Tibial nerve (tissue), 4 donors: ENCODE results near the gene ANKMY1. TPM values are rescaled to one million over a fixed set of nuclear protein-coding genes. Genes with fewer than 3 reads are reported as not detected.
A peak's percentile ranks its signal among the peaks of the same experiment; 100 is the strongest.

Source experiments
- DNase-seq, 2 donors: peaks; one replicate each; pipeline ENCODE4 v3.0.0-alpha.2; 2019; ENCODE audit warnings: low spot score in 2 of 2
- H3K27ac ChIP-seq, 4 donors: fragments of 200-600 bp; sonication (generic) in 3 of 4; one replicate each; pipeline ENCODE4 v1.5.1; 2017 to 2019; ENCODE audit warnings: mild to moderate bottlenecking in 1 of 4
- H3K27me3 ChIP-seq, 2 donors: fragments of 200-600 bp; sonication (generic) in 1 of 2; one replicate each; pipeline versions ENCODE4 v1.5.1 to v1.6.0; 2017 to 2019
- H3K36me3 ChIP-seq, 3 donors: fragments of 200-600 bp; sonication (generic); one replicate each; pipeline ENCODE4 v1.5.1; 2018 to 2019
- H3K4me1 ChIP-seq, 4 donors: fragments of 200-600 bp; sonication (generic) in 3 of 4; one replicate each; pipeline ENCODE4 v1.5.1; 2017 to 2019
- H3K4me3 ChIP-seq, 4 donors: fragments of 200-600 bp; sonication (generic) in 3 of 4; one replicate each; pipeline ENCODE4 v1.5.1; 2017 to 2019; ENCODE audit warnings: mild to moderate bottlenecking in 1 of 4, moderate library complexity in 1 of 4
- H3K9me3 ChIP-seq, 4 donors: fragments of 200-600 bp; sonication (generic) in 3 of 4; one replicate each; pipeline ENCODE4 v1.5.1; 2017 to 2019
- EP300 ChIP-seq, 2 donors: sonication (generic); formaldehyde crosslinking; IDR thresholded peaks; one replicate each; pipeline ENCODE4 v1.6.1; 2017; ENCODE audit warnings: antibody characterized with exemption in 2 of 2, mild to moderate bottlenecking in 1 of 2
- POLR2A ChIP-seq, 2 donors: fragments of 450-650 bp; IDR thresholded peaks; one replicate each; pipeline ENCODE4 v1.6.1; 2017; ENCODE audit warnings: antibody characterized with exemption in 2 of 2, mild to moderate bottlenecking in 2 of 2, moderate library complexity in 2 of 2
- WGBS, 2 donors: methylation state at CpG; one replicate each; pipeline ENCODE4 v1.1.5; 2018; 5-methylcytosine and 5-hydroxymethylcytosine counted together
- small RNA-seq: library from RNA; depleted of rRNA; stranded (forward); fragments of <200 nt; gene quantifications from one replicate; pipeline ENCODE3, GENCODE V24; 2016
- total RNA-seq, 4 donors: library from RNA; depleted of rRNA; stranded (reverse); fragments of >200 nt; gene quantifications; one replicate each; pipeline ENCODE4 v1.1.0, GENCODE V29; 2016
- TF ChIP-seq, protein P1 (sequence below), 5 experiments: fragments of 200-600 bp in 3 of 5; fragments of 450-650 bp in 2 of 5; sonication (generic) in 3 of 5; IDR thresholded peaks; one replicate each; pipeline ENCODE4 v1.5.1; 2016 to 2019; ENCODE audit warnings: antibody characterized with exemption in 5 of 5, mild to moderate bottlenecking in 3 of 5, moderate library complexity in 2 of 5

Gene ANKMY1
- total RNA-seq, 4 donors from 2014 or later, result 14.2 to 24.0 (median 21.4) TPM

DNA sequence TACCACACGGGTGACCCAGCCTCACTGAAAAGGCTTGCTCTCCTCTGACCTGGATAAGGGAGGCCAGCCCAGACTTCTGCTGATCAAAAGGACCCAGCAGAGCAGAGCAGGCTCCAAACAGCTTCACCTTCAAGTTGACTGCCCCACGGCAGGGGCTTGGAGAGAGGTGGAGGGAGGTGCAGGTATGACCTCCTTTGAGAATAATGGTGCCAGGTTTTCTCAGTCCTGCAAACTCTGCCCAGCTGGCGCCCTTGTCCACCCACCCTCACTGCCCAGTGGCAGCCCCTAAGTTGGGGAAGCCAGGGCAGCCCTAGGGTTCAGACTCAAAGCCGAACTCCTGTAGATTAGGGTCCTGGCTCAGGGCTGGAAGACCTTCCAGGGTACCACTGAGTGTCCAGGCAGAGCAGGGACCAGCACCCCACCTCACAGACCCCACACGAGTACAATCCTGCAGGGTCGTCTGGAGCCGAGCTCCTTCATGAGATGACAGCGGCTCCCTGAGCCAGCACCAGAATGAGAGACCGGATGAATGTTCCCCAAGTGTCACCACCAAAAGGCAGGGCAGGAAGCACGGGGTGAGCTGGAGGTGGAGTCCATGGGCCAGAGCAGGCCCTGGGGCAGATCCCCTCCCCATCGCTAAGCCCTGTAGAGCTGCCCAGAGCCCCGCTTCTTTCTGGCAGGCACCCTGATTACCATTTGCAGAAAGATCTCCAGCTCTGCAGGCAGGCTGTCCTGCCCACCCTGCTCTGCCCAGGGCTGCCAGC, 125.9 kb downstream of the ANKMY1 start:
- Histone ChIP-seq H3K27me3 (no peaks in the 10 kb centered on the region), H3K9me3 (no peaks in the 10 kb centered on the region), H3K36me3 (no peaks in the 10 kb centered on the region), H3K4me3 (no peak overlapping the region), H3K27ac (peak overlapping the region in 1 of 4 donors; percentile 17), H3K4me1 (peaks cover 0 to 31% (median 11%) of the 10 kb centered on the region in 4 donors)
- WGBS, 2 donors, result 77 to 78% methylated on average over 9 to 11 of the region's 12 CpGs
- DNase-seq, result peak in 1 of 2 donors; percentile 10
- TF ChIP-seq EP300 (IDR thresholded peaks at IDR 0.05), result no peak
- TF ChIP-seq, protein P1, sequence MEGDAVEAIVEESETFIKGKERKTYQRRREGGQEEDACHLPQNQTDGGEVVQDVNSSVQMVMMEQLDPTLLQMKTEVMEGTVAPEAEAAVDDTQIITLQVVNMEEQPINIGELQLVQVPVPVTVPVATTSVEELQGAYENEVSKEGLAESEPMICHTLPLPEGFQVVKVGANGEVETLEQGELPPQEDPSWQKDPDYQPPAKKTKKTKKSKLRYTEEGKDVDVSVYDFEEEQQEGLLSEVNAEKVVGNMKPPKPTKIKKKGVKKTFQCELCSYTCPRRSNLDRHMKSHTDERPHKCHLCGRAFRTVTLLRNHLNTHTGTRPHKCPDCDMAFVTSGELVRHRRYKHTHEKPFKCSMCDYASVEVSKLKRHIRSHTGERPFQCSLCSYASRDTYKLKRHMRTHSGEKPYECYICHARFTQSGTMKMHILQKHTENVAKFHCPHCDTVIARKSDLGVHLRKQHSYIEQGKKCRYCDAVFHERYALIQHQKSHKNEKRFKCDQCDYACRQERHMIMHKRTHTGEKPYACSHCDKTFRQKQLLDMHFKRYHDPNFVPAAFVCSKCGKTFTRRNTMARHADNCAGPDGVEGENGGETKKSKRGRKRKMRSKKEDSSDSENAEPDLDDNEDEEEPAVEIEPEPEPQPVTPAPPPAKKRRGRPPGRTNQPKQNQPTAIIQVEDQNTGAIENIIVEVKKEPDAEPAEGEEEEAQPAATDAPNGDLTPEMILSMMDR (IDR thresholded peaks at IDR 0.05), result no peak
- TF ChIP-seq POLR2A (IDR thresholded peaks at IDR 0.05), result no peak

DNA sequence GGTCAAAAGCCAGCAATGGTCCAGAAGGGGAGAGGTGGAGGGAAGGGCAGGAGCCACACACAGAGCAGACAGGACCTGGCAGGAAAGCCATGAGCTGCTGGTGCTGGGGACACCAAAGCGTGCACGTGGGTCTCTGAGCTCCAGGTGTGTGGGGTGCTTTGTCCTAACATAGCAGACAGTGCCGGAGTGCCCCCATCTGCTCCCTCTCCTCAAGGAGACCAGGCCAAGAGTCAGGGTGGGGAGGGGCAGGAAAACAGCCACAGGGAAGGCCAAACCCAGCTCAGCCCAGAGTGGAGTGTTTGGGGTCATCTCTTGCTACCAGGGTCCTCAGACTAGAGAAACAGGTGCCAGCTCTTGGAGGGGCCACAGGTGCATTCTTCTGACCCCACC, 126.5 kb downstream of the ANKMY1 start:
- WGBS, 2 donors, result 72 to 83% methylated on average over 3 of the region's 3 CpGs
- H3K27ac ChIP-seq, result no peak overlapping the region

DNA sequence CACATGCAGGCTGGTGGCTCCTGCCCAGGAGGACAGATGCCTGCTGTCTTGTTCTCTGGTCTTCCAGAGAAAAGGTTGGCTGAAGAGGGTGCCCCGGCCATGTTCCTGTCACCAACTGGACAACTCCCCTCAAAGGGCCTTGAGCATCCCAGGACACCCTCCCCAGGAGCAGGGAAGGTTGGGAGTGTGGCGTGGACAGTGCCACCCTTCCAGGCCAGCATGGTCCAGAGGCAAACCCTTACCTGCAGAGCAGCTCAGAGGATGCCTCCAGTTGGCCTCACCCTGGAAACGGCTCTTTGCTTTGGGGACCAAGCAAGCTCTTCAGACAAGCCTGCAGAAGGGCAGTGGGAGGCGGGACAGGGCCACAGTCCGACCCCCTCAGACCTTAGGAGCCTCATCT, 127.2 kb downstream of the ANKMY1 start:
- H3K9me3 ChIP-seq, result peaks cover 0 to 6% (median 0%) of the 10 kb centered on the region in 4 donors
- peaks cover 0 to 23% (median 8%) of the 10 kb centered on the region in 4 donors for H3K4me1 ChIP-seq
- H3K27ac ChIP-seq, result no peak overlapping the region
- no peaks in the 10 kb centered on the region for H3K36me3 ChIP-seq
- TF ChIP-seq EP300 (IDR thresholded peaks at IDR 0.05) (no peak), POLR2A (IDR thresholded peaks at IDR 0.05) (no peak)
- TF ChIP-seq, protein P1 (IDR thresholded peaks at IDR 0.05), result no peak
- DNase-seq, result no peak
- H3K27me3 ChIP-seq, result no peaks in the 10 kb centered on the region
- WGBS, 2 donors, result 73 to 94% methylated on average over 3 of the region's 5 CpGs
- H3K4me3 ChIP-seq, result no peak overlapping the region

More for the DNA sequence above, 126.5 kb downstream of the ANKMY1 start:
- Histone ChIP-seq H3K36me3 (no peaks in the 10 kb centered on the region), H3K9me3 (no peaks in the 10 kb centered on the region), H3K4me1 (peaks cover 0 to 25% (median 8%) of the 10 kb centered on the region in 4 donors), H3K27me3 (no peaks in the 10 kb centered on the region), H3K4me3 (no peak overlapping the region)
- TF ChIP-seq, protein P1 (IDR thresholded peaks at IDR 0.05), result no peak
- TF ChIP-seq POLR2A (IDR thresholded peaks at IDR 0.05) (no peak), EP300 (IDR thresholded peaks at IDR 0.05) (no peak)
- peak in 1 of 2 donors; percentile 6 for DNase-seq

DNA sequence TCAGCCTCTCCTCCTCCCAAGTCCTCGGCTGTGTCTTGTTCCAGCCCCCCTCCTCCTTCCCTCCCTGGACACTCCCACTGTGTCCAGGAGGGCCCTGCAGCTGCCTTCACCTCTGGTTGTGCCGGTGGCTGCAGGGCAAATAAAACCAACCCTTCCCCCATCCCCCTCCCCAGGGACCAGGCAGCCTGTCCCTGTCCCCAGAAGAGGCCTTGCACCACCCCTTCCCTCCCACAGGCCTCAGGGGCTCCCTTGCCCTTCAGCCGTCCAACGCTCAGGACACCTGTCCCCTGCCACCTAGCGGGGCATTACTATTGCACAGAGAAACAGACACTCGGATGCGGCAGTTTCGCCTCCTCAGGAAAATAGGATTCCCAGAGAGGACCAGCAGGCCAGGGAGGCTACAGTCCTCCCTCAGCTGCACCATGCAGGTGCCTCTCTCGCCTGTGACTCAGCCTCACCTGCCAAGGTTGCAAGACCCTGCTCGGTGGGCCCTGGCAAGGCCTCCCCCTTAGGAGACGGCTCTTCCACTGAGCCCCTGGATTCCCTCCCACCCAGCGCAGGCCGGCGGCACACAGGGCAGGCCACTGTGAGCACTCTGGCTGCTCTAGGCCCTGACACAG, 127.8 kb downstream of the ANKMY1 start:
- Histone ChIP-seq H3K27me3 (no peaks in the 10 kb centered on the region), H3K4me1 (peaks cover 0 to 23% (median 8%) of the 10 kb centered on the region in 4 donors), H3K9me3 (peaks cover 0 to 12% (median 0%) of the 10 kb centered on the region in 4 donors), H3K27ac (no peak overlapping the region), H3K4me3 (no peak overlapping the region), H3K36me3 (no peaks in the 10 kb centered on the region)
- 78 to 82% methylated on average over 13 to 14 of the region's 14 CpGs for WGBS, 2 donors
- TF ChIP-seq, protein P1 (IDR thresholded peaks at IDR 0.05), result no peak
- TF ChIP-seq EP300 (IDR thresholded peaks at IDR 0.05), result no peak
- no peak for TF ChIP-seq POLR2A (IDR thresholded peaks at IDR 0.05)
- peak in 1 of 2 donors; percentile 4 for DNase-seq

Small RNA genes within 50 kb of the gene (small RNA-seq; reads per million reads assigned to genes)
- gene MIR149, result 25.7 reads per million, percentile 93 among the genes with 10 or more reads in this experiment

Other genes starting within 250 kb of the ANKMY1 start
- gene GPC1, start 122.3 kb downstream of the ANKMY1 start, total RNA-seq, result 100 to 1,000 TPM; 117 to 153 (median 144) TPM
- gene DUSP28, start 2.4 kb upstream of the ANKMY1 start, total RNA-seq, result 10 to 100 TPM in 1 of 4 donors, 1 to 10 TPM in 3; 4.5 to 16.1 (median 7.2) TPM
- 10 to 100 TPM; 55.3 to 90.6 (median 64.0) TPM for gene RNPEPL1, start 10.5 kb upstream of the ANKMY1 start, total RNA-seq
- 10 to 100 TPM; 28.0 to 66.3 (median 54.8) TPM for gene CAPN10, start 28.7 kb upstream of the ANKMY1 start, total RNA-seq
- gene GPR35, start 67.5 kb upstream of the ANKMY1 start, total RNA-seq, result 1 to 10 TPM in 3 of 4 donors, under 1 TPM in 1; 0.90 to 8.2 (median 2.0) TPM
- gene AQP12B, start 124.9 kb upstream of the ANKMY1 start, total RNA-seq, result under 1 TPM in 1 of 4 donors, not detected in 3; 0.22 TPM
- gene AQP12A, start 133.9 kb upstream of the ANKMY1 start, total RNA-seq, result 1 to 10 TPM in 1 of 4 donors, not detected in 3; 1.2 TPM